ENCODE results near the gene EAF1.
"Not testable (repeated sequence)": the region's sequence is repeated elsewhere in the genome, so short reads cannot be mapped to it uniquely, and the experiment has no call there.

Gene EAF1

GRCh38 chr3:15479400-15480224, 52.2 kb downstream of the EAF1 start:
- DNase-seq (ENCODE audit: low read depth), result no peak

- DNase-seq (ENCODE audit: low read depth), result not testable (repeated sequence)
These were observed 57.2 kb downstream of the EAF1 start for GRCh38 chr3:15484551-15484950.

GRCh38 chr3:15486020-15486419, 58.6 kb downstream of the EAF1 start:
- no peak for DNase-seq (ENCODE audit: low read depth)

GRCh38 chr3:15486979-15487378, 59.6 kb downstream of the EAF1 start:
- no peak for DNase-seq (ENCODE audit: low read depth)

GRCh38 chr3:15488002-15488401, 60.6 kb downstream of the EAF1 start:
- no peak for DNase-seq (ENCODE audit: low read depth)

- DNase-seq (ENCODE audit: low read depth), result no peak
These were observed 62.8 kb downstream of the EAF1 start for GRCh38 chr3:15490158-15490557.

GRCh38 chr3:15491143-15491542, 63.7 kb downstream of the EAF1 start:
- DNase-seq (ENCODE audit: low read depth), result no peak

All from stromal cell of bone marrow (primary cell).